Endothelial cell of umbilical vein (primary cell): Measurements from ENCODE around the gene BRF1. TPM values are rescaled to one million over a fixed set of nuclear protein-coding genes. Genes with fewer than 3 reads are reported as not detected.

Experiments
- BruUV-seq: library from RNA; stranded (reverse); fragments of 400-500 nt; replicated peaks from 2 replicates; lab custom pipeline; 2021; lab: Mats Ljungman, UMichigan
- CTCF ChIA-PET: fragments of 300-600, 350-600 bp; sonication (Branson Sonifier 250); formaldehyde crosslinking; loops from one replicate; lab custom pipeline; 2021; ENCODE audit warnings: antibody characterized with exemption, inconsistent platforms; lab: Charles Lee
- POLR2A ChIA-PET: fragments of 300-600, 350-600 bp; sonication (Branson Sonifier 250); formaldehyde crosslinking; loops from one replicate; lab custom pipeline; 2021; ENCODE audit warnings: antibody characterized with exemption, inconsistent platforms; lab: Charles Lee
- DNase-seq: peaks from one replicate; pipeline ENCODE4 v3.0.0-alpha.2; 2011; ENCODE audit warnings: low read depth, low spot score
- FAIRE-seq: peaks from 2 replicates; lab custom pipeline; 2011; peaks lifted over from hg19 to GRCh38; lab: Jason Lieb, UNC
- H2AFZ ChIP-seq: 2 replicates; pipeline ENCODE4 v1.6.0; 2012; ENCODE audit warnings: low read depth, low read length, control low read depth, inconsistent platforms
- H3K27ac ChIP-seq: 2 replicates; pipeline ENCODE4 v1.5.1; 2011; ENCODE audit warnings: low read depth, mild to moderate bottlenecking, control low read depth, low read length, moderate library complexity; ENCODE audit not compliant: insufficient read depth
- H3K27me3 ChIP-seq, 2 experiments: 2 replicates each; pipeline versions ENCODE4 v1.6.0 to v1.6.1; 2011; ENCODE audit warnings: low read length in 2 of 2, mixed read lengths in 1 of 2; ENCODE audit not compliant: control insufficient read depth in 2 of 2, insufficient read depth in 2 of 2
- H3K36me3 ChIP-seq, 2 experiments: 2 replicates in 1 of 2; 3 replicates in 1 of 2; pipeline ENCODE4 v1.5.1; 2011; ENCODE audit warnings: low read length in 2 of 2, mild to moderate bottlenecking in 1 of 2, moderate library complexity in 1 of 2; ENCODE audit not compliant: control insufficient read depth in 2 of 2, insufficient read depth in 2 of 2; ENCODE audit errors: extremely low read depth in 1 of 2
- H3K4me1 ChIP-seq: 3 replicates; pipeline ENCODE4 v1.5.1; 2011; ENCODE audit warnings: mild to moderate bottlenecking, low read length; ENCODE audit not compliant: control insufficient read depth, insufficient read depth; ENCODE audit errors: extremely low read depth
- H3K4me2 ChIP-seq: 2 replicates; pipeline ENCODE4 v1.6.1; 2011; ENCODE audit warnings: low read length, control low read depth, mixed read lengths; ENCODE audit not compliant: insufficient read depth
- H3K4me3 ChIP-seq, 3 experiments: fragments of 200-600 bp in 1 of 3; sonication (generic), shearing (Covaris generic) in 1 of 3; replicated peaks in 1 of 3; 2 replicates each; pipeline ENCODE4 v1.5.1; 2011 to 2016; ENCODE audit warnings: control low read depth in 3 of 3, low read length in 3 of 3, mild to moderate bottlenecking in 2 of 3, inconsistent platforms in 1 of 3, low read depth in 1 of 3, moderate library complexity in 1 of 3; ENCODE audit not compliant: insufficient read depth in 1 of 3
- H3K79me2 ChIP-seq: 2 replicates; pipeline ENCODE4 v1.6.0; 2012; ENCODE audit warnings: low read length, inconsistent platforms; ENCODE audit not compliant: control insufficient read depth, insufficient read depth
- H3K9ac ChIP-seq: replicated peaks from 2 replicates; pipeline ENCODE3; 2011; ENCODE audit warnings: low read length, control low read depth; ENCODE audit not compliant: insufficient read depth; ENCODE audit errors: extremely low read depth
- H3K9me1 ChIP-seq: replicated peaks from 3 replicates; pipeline ENCODE4 v1.6.0; 2011; ENCODE audit warnings: mild to moderate bottlenecking, low read length; ENCODE audit not compliant: control insufficient read depth, insufficient read depth; ENCODE audit errors: extremely low read depth
- H3K9me3 ChIP-seq: replicated peaks from 2 replicates; pipeline ENCODE4 v1.5.1; 2012; ENCODE audit warnings: low read length, inconsistent platforms; ENCODE audit not compliant: control insufficient read depth, insufficient read depth
- H4K20me1 ChIP-seq: replicated peaks from 2 replicates; pipeline ENCODE3; 2011; ENCODE audit warnings: mild to moderate bottlenecking, low read length; ENCODE audit not compliant: control insufficient read depth, insufficient read depth; ENCODE audit errors: extremely low read depth
- CTCF ChIP-seq, 2 donors: IDR thresholded peaks; 1 replicate in 1 of 2; 2 replicates in 1 of 2; pipeline ENCODE4 v1.5.1; 2011; ENCODE audit warnings: low read length in 2 of 2, mild to moderate bottlenecking in 2 of 2, moderate library complexity in 2 of 2, control low read depth in 1 of 2, inconsistent platforms in 1 of 2, low read depth in 1 of 2; ENCODE audit not compliant: insufficient read depth in 1 of 2; ENCODE audit errors: extremely low read depth in 1 of 2
- EZH2 ChIP-seq: IDR thresholded peaks from 2 replicates; pipeline ENCODE4 v1.6.1; 2012; ENCODE audit warnings: borderline replicate concordance, low read depth, mild to moderate bottlenecking, moderate library complexity, low read length, inconsistent platforms; ENCODE audit not compliant: severe bottlenecking
- GATA2 ChIP-seq: IDR thresholded peaks from 2 replicates; pipeline ENCODE4 v1.7.0; 2011; ENCODE audit warnings: low read depth, mild to moderate bottlenecking, moderate library complexity, mixed read lengths, low read length; ENCODE audit not compliant: insufficient read length, insufficient read depth
- JUN ChIP-seq: IDR thresholded peaks from 2 replicates; pipeline ENCODE4 v1.6.1; 2011; ENCODE audit warnings: borderline replicate concordance, low read depth; ENCODE audit not compliant: insufficient read length, insufficient read depth
- MAX ChIP-seq: IDR thresholded peaks from 2 replicates; pipeline ENCODE4 v1.6.1; 2011; ENCODE audit not compliant: insufficient read depth, insufficient read length
- MYC ChIP-seq: IDR thresholded peaks from one replicate; pipeline ENCODE4 v1.6.1; 2011; ENCODE audit warnings: mild to moderate bottlenecking, low read depth, low read length
- dilution Hi-C: fragments of 300-500 bp; cut with MboI; formaldehyde crosslinking; loops from one replicate; pipeline ENCODE4 v1.15.0; 2019; ENCODE audit warnings: low sequenced_read_pairs; ENCODE audit not compliant: extremely low pct_ligation_motif_present
- intact Hi-C: fragments of 100-400 bp; cut with micrococcal nuclease; formaldehyde crosslinking; loops from one replicate; pipeline ENCODE4 v1.10.0; 2022
- polyA plus RNA-seq, 4 experiments: library from polyadenylated mRNA; depleted of rRNA in 3 of 4; stranded (reverse) in 3 of 4; unstranded in 1 of 4; fragments of >200 nt; gene quantifications; 2 replicates each; pipeline versions ENCODE4 v1.2.1 to v1.2.3, GENCODE V29; 2011 to 2012; ENCODE audit warnings: missing spikeins in 1 of 4
- total RNA-seq: library from RNA; stranded (reverse); gene quantifications from 2 replicates; pipeline ENCODE4 v1.2.3, GENCODE V29; 2021

Gene BRF1
- total and polyA plus RNA-seq, 2 donors (not counting 3 experiments of a cell fraction or from before 2014, with no cell fraction given): 19.0 to 47.2 TPM

GRCh38 chr14:105286759-105287144, 14.0 kb downstream of the BRF1 start:
- Histone ChIP-seq H3K9ac (no peak overlapping the region), H3K9me1 (no peaks in the 10 kb centered on the region), H3K36me3 (peaks cover 0 to 2% of the 10 kb centered on the region in 2 experiments), H3K79me2 (peaks cover 9% of the 10 kb centered on the region), H3K4me2 (no peak overlapping the region), H2AFZ (no peak overlapping the region), H4K20me1 (no peaks in the 10 kb centered on the region), H3K4me1 (peaks cover 11% of the 10 kb centered on the region), H3K4me3 (no peak overlapping the region), H3K27me3 (no peaks in the 10 kb centered on the region), H3K9me3 (no peaks in the 10 kb centered on the region), H3K27ac (no peak overlapping the region)
- intact Hi-C loops (no loop called here), dilution Hi-C loops (no loop called here)
- ChIA-PET POLR2A (no interaction called here), CTCF (no interaction called here)
- TF ChIP-seq EZH2 (no peak), GATA2 (no peak), JUN (no peak), MAX (no peak)
- DNase-seq: no peak
- FAIRE-seq: no peak
- BruUV-seq: no TSS peak

GRCh38 chr14:105285174-105285573, 15.6 kb downstream of the BRF1 start:
- H3K27me3 ChIP-seq: no peaks in the 10 kb centered on the region
- no peak overlapping the region for H2AFZ ChIP-seq
- BruUV-seq: no TSS peak
- ChIA-PET CTCF (interaction anchor here (0.8 to 1.1 kb wide), 2 partner anchors 36 to 67 kb away, joined by 3 read pairs; no protein-coding TSS in a partner anchor), POLR2A (no interaction called here)
- DNase-seq (no peak), FAIRE-seq (no peak)
- intact Hi-C loops: no loop called here
- TF ChIP-seq CTCF (IDR thresholded peaks at IDR 0.05; ENCODE audit: extremely low read depth in 1 of 2, insufficient read depth in 1 of 2, low read depth in 1 of 2, low read length in 2 of 2) (no peak), MYC (no peak), GATA2 (no peak), JUN (no peak), EZH2 (no peak)
- H3K4me2 ChIP-seq: no peak overlapping the region
- H3K9me3 ChIP-seq: no peaks in the 10 kb centered on the region
- H3K27ac ChIP-seq: no peak overlapping the region
- H3K36me3 ChIP-seq: peaks cover 0 to 2% of the 10 kb centered on the region in 2 experiments
- H3K4me1 ChIP-seq: peaks cover 11% of the 10 kb centered on the region
- no peak overlapping the region for H3K9ac ChIP-seq
- H3K4me3 ChIP-seq: no peak overlapping the region
- no peaks in the 10 kb centered on the region for H3K9me1 ChIP-seq
- no peaks in the 10 kb centered on the region for H4K20me1 ChIP-seq
- dilution Hi-C loops: no loop called here
- H3K79me2 ChIP-seq: peaks cover 8% of the 10 kb centered on the region
